HG02759 (cell line): ENCODE data around the gene KIAA0513.
"Not testable (repeated sequence)": the region's sequence is repeated elsewhere in the genome, so short reads cannot be mapped to it uniquely, and the experiment has no call there.

Experiments used
- ATAC-seq: cut with Tn5 transposase; IDR thresholded peaks from one replicate; pipeline ENCODE4 v1.9.1; 2021; ENCODE audit warnings: mild to moderate bottlenecking, moderate library complexity; ENCODE audit not compliant: unreplicated experiment

The KIAA0513 gene

DNA sequence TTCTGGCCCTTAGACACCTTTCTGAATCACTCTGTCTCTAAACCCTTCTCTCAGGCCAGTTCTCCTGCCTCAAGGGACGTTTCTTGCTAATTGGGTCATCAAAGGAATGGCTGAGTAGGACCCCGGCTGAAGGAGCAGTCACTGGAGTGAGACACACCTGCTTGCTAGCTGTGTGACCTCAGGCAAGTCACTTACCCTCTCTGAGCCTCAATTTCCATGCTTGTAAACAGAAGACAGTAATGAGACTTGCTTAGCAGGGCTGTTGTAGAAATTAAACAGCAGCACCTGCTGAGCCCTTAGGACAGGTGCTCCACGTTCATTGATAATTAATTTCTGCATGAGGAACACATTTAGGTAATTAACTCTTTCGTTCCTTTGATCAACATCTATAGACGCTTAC is 77.9 kb downstream of the KIAA0513 start:
- no peak for ATAC-seq

DNA sequence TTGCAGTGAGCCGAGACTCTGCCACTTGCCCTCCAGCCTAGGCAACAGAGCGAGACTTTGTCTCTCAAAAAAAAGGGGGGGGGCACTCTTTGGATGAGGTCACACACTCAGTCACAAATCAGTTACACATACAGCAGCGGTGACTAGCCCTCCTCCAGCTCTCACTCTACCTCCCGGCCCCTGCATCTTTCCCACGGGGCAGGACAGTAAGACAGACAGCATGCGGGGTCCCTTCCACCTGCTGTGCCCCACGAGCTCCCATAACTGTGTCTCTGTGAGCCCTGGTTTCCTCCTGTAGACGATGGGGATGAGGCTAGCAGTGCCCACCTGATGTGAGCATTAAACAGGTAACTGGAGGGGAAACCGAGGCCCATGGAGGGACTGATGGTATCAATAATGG is 79.5 kb downstream of the KIAA0513 start:
- ATAC-seq, result no peak

DNA sequence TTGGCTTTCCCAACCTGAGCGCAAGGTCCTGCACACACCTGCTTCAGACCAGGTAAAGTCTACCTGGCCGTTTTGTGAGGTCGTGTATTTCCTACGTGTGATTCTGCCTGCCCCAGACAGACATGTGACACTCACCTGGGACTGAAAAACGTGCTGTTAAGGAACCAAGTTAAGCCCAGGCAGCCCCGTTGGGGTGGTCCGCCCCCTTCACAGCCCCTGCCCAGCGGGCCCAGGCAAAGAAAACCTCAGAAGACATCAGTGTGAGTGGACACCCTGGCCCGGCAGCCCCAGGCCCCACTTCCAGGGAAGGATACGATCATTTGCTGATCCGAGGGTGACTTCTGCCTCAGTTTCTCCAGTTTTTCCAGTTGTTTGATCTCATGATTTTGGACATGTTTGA is 79.9 kb downstream of the KIAA0513 start:
- ATAC-seq, result no peak

DNA sequence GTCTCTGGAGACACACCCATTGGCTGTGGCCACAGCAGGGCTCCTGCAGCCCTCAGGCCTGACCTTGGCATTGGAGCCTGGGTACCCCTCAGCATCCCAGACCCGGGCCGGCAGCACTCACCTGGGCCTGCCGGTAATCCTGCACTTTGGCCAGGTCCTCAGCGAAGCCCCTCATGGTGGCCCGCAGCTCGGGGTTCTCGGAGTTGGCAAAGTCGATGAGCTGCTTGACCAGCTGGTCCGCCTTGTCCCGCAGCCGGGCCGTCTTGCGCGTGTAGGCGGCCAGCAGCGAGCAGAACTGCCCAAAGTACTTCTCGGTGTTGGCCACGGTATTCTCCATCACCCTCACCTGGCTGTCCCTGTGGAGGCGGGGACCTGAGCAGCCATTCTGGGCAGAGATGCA is 82.5 kb downstream of the KIAA0513 start:
- no peak for ATAC-seq

DNA sequence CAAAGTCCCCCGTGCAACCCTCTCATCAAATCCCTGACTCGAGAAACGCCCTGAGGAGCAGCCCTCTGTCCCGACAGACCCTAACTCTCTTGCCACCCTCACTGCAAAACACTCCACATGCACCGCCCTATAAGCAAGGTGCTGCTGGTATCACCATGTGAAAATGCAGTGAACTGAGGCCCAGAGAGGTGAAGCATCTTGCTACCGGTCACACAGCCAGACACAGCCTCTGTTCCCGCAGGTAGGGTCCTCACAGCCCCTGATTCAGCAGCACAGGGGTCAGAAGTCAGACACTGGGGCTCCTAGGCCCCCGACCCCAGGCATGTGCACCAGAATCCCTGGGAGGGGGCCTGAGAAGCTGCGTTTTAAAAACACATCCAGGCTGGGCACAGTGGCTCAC is 83.6 kb downstream of the KIAA0513 start:
- no peak for ATAC-seq

DNA sequence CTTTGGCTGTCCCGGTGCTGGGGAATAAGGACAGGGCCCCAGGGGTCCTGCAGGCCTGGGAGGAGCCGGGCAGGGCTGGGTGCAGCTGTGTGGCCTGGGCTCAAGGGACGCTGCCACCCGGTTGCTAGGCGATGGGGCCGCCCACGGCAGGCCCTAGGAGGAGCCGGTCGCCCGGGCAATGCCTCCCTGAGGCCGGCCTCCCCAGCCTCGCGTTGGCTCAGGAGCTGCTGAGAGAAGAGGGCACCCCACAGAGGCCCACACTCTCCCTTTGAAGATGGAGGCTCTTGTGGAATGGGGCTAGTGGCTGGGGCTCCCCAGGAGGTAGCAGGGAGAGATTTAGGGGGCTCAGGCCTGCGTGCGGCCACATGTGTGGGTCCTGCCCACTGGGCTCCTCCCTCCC is 84.8 kb downstream of the KIAA0513 start, which contains the start of gene CIBAR2:
Gene CIBAR2, minus strand, starts transcription at position 109 of the 400 bp plus-strand sequence. CDS start 120 bp downstream, outside the sequence.
- ATAC-seq, result no peak

DNA sequence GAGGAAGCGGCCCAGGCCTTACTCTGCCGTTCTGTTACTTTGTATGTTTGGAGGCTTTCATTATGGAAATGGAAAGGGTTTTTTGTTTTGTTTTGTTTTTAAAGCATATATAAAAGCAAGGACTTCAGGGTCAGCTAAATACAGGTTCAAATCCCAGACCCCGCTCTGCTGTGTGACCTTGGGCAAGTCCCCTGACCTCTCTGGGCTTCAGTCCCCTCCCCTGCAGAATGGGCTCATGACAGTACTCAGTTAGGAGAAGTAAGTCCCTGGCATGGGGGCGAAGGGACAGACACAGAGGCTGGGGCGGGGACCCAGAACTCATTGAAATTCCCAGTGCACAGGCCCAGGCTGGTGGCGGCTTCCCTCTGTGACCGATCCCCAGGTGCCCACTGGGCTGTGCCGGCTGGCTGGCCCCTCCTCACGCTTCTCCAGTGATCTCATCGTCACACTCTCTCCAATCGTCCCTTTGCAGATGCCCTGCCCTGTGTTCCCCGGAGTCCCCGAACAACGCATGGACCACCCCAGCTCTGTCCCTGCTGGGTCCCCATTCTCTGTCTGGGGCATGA is 85.7 kb downstream of the KIAA0513 start:
- ATAC-seq, result no peak

DNA sequence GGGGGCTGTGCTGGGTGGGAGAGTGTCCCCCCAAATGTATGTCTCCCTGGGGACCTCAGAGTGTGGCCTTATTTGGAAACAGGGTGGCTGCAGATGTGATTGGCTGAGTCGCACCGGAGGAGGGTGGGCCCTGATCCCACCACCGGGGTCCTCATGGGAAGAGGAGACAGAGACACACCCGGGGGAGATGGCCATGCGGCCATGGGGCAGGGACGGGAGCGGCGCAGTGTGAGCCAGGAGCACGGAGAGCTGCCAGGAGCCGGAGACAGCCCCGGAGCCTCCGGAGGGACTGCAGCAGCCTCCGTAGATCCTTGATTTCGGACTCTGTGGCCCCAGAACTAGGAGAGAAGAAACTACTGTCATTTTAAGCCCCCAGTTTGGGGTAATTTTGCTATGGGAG is 86.3 kb downstream of the KIAA0513 start:
- no peak for ATAC-seq

DNA sequence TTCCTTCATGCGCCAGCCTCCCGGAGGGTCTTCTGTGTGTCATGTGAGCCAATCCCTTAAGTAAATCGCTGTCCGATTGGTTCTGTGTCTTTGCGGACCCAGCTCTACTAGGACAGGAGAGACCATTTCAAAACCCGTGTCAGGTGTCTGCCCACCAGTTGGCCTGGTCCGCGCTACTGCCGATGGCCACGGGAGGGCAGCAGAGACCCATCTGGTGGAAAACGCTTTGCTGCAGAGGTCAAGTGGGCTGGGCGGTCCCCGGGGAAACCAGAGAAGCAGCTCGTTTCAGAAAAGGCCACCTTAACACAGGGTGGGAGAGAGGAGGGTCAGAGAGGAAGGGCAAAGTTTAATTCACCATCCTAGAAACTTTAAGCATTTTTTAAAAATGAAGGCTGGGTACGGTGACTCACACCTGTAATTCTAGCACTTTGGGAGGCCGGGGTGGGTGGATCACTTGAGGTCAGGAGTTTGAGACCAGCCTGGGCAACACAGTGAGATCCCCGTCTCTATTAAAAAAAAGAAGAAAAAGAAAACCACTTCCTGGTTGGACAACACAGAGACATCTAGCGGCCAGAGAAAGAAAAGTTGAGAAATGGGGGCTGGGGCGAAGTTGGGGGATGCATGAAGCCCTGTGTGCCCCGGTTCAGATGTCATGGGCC is 87.4 kb downstream of the KIAA0513 start:
- peak; percentile 81 for ATAC-seq

DNA sequence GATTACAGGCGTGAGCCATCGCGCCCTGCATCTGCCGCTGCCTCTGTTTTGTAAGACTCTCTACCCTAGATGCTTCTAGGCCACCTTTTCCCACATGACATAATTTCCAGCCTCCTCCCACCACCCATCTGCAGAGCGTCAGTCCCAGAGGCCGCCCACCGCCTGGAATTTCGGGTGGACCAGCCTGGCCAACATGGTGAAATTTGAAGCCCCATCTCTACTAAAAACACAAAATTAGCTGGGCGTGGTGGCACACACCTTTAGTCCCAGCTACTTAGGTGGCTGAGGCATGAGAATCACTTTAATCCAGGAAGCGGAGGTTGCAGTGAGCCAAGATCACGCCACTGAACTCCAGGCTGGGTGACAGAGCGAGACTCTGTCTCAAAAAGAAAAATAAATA is 89.8 kb downstream of the KIAA0513 start:
- no peak for ATAC-seq

DNA sequence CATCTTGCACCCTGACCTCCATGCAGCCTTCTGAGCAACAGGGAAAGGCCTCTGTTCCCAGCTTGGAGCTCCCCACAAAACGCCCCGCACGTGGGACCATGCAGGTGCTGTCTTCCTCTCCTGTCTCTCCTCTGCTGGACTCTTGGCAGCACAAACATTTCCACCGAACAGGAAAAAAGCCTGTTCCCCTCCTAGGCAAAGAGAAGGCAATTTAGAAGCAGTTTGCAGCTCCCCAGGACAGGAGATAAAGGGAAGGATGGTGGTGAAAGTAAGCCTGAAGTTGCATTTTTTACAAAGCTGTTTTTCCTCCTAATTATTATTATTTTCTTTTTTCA is 92.4 kb downstream of the KIAA0513 start:
- no peak for ATAC-seq

DNA sequence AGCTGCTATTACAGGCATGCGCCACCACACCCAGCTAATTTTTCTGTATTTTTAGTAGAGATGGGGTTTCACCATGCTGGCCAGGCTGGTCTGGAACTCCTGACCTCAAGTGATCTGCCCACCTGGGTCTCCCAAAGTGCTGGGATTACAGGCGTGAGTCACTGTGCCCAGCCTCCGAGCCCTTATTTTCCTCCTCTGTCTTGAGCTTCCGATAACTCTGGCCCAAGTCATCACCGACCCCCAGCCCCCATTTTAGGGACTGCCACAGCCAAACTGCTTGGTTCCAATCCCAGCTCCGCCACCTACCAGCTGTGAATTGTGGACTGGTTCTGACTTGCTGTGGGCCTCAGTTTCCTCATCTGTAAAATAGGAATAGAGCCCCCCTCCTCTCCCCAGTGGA is 95.8 kb downstream of the KIAA0513 start:
- ATAC-seq, result not testable (repeated sequence)

DNA sequence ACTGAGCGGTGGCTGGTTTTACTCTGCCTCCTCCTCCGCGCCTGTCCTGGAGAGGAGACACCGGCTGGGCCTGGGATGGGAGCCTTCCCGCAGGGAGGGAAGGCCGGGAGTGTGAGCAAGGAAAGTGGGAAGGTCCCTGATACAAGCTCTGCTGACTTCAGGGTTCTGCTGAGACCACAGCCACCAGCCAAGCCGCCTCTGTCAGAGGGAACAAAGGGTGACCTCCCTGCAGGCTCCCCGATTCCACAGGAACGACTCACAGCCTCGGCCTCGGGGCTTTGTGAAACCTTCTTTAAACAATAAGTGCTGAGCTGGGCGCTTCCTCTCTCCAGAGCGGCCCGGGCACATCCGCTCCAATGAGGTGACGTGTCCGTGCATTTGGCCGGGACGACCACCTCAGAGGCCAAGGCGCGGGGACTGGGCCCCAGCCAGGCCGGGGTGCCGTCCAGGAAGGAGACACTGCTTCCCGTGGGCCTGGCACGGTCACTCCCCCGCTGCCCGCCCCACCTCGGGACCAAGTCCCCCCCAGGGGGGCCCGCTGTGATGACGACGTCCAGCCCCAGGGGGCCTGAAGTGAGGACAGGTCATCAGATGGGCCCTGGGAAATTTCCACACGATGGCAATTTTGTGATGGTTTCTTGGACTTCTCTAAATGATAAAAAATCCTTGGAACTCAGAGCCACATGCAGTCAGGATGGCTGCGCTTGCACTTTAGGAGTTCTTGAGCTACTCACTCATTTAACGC is 96.5 kb downstream of the KIAA0513 start:
- no peak for ATAC-seq

DNA sequence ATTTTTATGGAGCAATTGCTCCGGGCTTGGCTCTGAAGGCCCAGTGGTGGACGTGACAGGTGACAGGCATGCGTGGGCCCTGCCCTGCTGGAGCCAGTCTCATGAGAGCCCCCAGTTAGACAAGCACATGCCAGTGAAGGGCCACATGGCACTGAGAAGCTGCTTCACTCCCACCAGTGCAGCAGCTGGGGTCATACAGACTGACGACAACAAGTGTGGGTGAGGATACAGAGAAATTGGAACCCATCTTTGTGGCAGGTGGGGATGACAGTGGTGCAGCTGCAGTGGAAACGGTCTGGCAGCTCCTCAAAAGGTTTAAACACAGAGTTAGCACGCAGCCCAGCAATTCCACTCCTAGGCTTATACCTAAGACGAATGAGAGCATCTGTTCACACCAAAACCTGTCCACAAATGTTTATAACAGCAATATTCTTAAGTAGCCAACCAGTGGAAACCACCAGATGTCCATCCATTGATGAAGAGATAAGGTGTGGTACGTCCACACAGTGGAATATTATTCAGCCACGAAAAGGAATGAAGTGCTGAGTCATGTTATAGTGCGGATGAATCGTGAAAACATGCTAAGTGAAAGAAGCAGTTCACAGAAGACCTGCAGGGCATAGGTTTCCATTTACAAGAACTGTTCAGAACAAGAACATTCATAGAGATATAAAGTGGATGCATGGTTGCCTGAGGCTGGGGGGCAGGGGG is 97.2 kb downstream of the KIAA0513 start:
- ATAC-seq, result no peak

DNA sequence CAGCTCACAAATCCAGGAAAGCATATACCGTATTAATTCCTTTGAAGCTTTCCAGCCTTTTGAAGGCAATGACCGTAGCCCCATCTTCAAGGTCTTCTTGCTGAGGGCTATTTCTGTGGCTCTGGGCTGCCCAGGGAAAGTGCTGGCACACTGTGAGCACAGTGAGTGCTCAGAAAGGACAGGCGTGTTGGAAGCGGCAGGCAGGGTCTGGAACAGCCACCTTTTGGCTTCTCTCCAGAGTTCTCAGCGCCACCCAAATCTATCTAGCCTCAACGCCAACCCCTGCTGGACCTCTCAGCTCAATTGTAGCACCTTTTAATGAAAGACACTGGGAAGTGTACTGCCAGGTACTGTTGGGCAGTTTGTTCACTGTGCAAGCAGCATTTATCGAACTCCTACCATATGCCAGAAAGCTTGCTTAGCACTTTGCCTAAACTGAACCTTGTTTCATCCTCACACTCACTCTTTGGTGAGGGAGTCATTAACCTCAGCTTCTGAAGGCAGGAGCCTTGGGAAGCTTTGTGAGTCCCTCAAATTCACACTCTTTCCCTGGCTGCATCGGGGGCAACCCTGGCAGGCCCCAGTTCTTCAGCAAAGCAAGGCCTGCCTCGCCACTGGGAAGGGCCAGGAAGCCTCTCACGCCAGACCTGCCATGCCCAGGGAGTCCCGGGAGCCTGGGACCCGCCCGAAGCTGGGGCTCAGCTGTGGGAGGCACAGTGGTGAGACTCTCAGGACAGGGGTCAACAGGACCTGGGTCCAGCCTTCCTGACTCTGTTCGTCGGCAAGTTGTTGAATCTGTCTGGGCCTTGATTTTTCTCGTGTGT is 98.2 kb downstream of the KIAA0513 start:
- ATAC-seq, result no peak

DNA sequence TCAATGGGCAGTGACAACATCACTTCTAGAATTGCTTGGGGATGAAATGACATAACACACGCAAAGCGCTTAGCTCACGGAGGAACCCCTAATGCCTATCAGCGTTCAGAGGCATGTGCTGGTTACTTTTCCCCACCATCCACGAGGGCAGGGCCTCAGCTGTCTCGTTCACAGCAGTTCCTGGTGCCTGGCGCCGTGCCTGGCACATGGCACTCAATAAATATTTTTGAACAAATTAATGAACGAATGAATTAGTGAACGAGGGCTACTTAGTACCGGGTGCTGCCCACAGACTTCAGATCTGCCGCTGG is 98.8 kb downstream of the KIAA0513 start:
- ATAC-seq, result no peak

DNA sequence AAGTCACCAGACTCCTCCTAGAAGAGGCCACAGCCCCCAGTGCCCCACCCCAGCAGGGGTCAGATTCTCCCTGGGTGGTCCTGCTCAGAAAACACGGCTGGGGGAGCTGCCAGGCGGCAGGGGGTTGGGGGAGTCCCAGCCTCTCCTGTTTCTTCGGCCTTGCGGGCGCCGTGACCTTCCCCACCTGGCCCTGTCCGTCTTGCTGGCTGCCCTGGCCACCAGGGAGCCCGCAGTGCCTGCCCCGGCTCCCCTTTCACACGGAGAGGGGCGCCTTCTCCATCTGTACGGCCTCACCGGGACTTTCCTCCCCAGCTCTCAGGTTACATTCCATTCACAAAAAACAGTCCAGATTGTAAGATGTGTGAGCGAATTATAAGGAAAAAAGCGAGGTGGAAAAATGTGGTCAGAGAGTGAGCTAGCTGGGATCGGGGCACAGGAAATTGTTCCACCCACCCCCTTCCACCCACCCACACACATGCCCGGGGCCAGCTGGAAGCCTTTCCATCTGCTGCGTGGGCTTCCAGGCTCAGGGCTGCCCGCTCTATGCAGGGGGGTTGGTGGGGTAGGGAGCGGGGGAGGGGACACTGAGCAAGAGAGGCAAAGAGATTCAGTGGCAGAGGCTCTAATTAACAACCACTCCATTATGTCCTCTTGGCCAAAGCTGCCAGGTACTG is 99.2 kb downstream of the KIAA0513 start:
- no peak for ATAC-seq

DNA sequence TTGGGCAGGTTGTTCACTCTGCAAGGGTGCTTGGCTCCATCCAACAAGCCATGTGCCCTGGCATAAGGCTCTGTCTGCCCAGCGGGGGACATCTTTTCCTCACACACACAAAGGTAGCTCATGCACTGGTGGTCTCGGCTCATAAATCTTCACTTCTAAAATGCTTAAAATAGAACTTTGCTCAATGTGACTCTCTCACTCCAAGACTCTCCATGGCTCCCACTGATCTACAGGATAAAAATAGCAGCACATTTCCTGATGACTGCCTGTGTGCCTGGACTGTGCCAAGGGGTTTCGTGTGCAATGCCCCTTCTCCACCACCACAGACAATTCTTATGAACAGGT is 99.8 kb downstream of the KIAA0513 start:
- no peak for ATAC-seq

DNA sequence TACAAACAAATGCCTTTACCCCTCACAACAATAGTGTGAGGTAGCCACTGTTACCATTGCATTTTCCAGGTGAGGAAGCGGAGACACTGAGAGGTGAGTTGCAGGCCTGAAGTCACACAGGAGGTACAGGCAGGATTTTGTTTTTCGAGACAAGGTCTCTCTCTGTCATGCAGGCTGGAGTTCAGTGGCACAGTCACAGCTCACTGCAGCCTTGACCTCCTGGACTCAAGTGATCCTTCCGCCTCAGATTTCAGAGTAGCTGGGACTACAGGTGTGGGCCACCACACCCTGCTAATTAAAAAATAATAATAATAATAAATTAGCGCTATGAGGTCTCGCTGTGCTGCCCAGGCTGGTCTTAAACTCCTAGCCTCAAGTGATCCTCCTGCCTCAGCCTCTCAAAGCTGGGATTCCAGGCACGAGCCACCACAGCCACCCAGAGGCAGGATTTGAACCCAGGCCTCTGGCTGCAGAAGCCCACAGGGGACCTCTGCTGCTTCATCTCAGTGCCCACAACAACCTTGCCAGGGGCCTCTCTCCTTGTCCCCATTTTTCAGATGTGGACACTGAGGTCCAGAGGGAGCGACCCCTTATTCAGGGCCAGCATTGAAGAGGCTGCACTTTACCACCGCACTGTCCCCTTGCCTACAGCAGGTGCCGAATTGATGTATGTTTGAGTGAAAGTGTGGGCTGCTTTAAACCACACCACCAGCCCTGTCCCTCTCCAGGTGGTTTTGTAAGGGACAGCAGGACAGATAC is 100.7 kb downstream of the KIAA0513 start:
- no peak for ATAC-seq
